HEK293 (cell line): ENCODE results near the gene ACSF2.

ENCODE experiments used
- CTCF ChIP-seq: fragments of 450-650 bp; formaldehyde crosslinking; IDR thresholded peaks from 2 replicates; pipeline ENCODE4 v1.5.1; 2016; ENCODE audit warnings: missing biosample characterization, missing genetic modification characterization
- ZNF610 ChIP-seq: fragments of 450-650 bp; formaldehyde crosslinking; IDR thresholded peaks from 2 replicates; pipeline ENCODE4 v1.5.1; 2016; ENCODE audit warnings: missing biosample characterization, missing genetic modification characterization, borderline replicate concordance

GRCh38 chr17:50393700-50394099, 32.3 kb upstream of the ACSF2 start:
- no peak for TF ChIP-seq ZNF610 (tag by site-specific recombination)
- no peak for TF ChIP-seq CTCF (tag by site-specific recombination)
